Calu3 (cell line): Measurements from ENCODE around the gene SLC22A31. TPM values are rescaled to one million over a fixed set of nuclear protein-coding genes. Genes with fewer than 3 reads are reported as not detected.

ENCODE experiments used
- BruUV-seq: library from RNA; stranded (reverse); fragments of 400-500 nt; replicated peaks from 2 replicates; lab custom pipeline; 2021; lab: Mats Ljungman, UMichigan
- CTCF ChIA-PET: fragments of 300-600 bp; sonication (Branson Sonifier 250); formaldehyde crosslinking; loops from one replicate; lab custom pipeline; 2022; ENCODE audit warnings: antibody characterized with exemption; lab: Charles Lee
- DNase-seq: peaks from one replicate; pipeline ENCODE4 v3.0.0; 2022
- H3K27ac Mint-ChIP-seq: one replicate; pipeline ENCODE4 v1.8.0; 2022; ENCODE audit warnings: mixed read lengths; ENCODE audit not compliant: unreplicated experiment
- H3K27me3 Mint-ChIP-seq: one replicate; pipeline ENCODE4 v1.8.0; 2022; ENCODE audit warnings: mixed read lengths; ENCODE audit not compliant: unreplicated experiment
- H3K36me3 Mint-ChIP-seq: one replicate; pipeline ENCODE4 v1.8.0; 2022; ENCODE audit warnings: mild to moderate bottlenecking, moderate library complexity, mixed read lengths; ENCODE audit not compliant: insufficient read depth, unreplicated experiment
- H3K4me1 Mint-ChIP-seq: one replicate; pipeline ENCODE4 v1.8.0; 2022; ENCODE audit warnings: mild to moderate bottlenecking, low read depth, mixed read lengths; ENCODE audit not compliant: unreplicated experiment
- H3K4me3 Mint-ChIP-seq: one replicate; pipeline ENCODE4 v1.8.0; 2022; ENCODE audit warnings: mild to moderate bottlenecking, low read depth, moderate library complexity, mixed read lengths; ENCODE audit not compliant: unreplicated experiment
- H3K9me3 Mint-ChIP-seq: one replicate; pipeline ENCODE4 v1.8.0; 2022; ENCODE audit warnings: low read depth, mixed read lengths; ENCODE audit not compliant: unreplicated experiment
- CTCF ChIP-seq: fragments of 200-600 bp; IDR thresholded peaks from one replicate; pipeline ENCODE4 v1.8.0; 2022; ENCODE audit warnings: antibody characterized with exemption; ENCODE audit not compliant: unreplicated experiment
- intact Hi-C: fragments of 100-400 bp; cut with micrococcal nuclease; formaldehyde crosslinking; loops from one replicate; pipeline ENCODE4 v1.10.0; 2022; ENCODE audit not compliant: unreplicated experiment
- total RNA-seq: library from RNA; stranded (reverse); gene quantifications from 2 replicates; pipeline ENCODE4 v1.2.3, GENCODE V29; 2022

SLC22A31 gene
- total RNA-seq, 1 experiment from 2014 or later: 0.52 TPM

GRCh38 chr16:89230255-89230654, 29.9 kb upstream of the SLC22A31 start:
- intact Hi-C loops: no loop called here
- H3K4me1 Mint-ChIP-seq: no peaks in the 10 kb centered on the region
- no peak overlapping the region for H3K27ac Mint-ChIP-seq
- peaks cover 14% of the 10 kb centered on the region for H3K9me3 Mint-ChIP-seq
- CTCF ChIA-PET: no interaction called here
- DNase-seq: no peak
- no peak for TF ChIP-seq CTCF
- H3K27me3 Mint-ChIP-seq: no peaks in the 10 kb centered on the region
- no TSS peak for BruUV-seq
- H3K4me3 Mint-ChIP-seq: no peak overlapping the region
- peaks cover 47% of the 10 kb centered on the region for H3K36me3 Mint-ChIP-seq

GRCh38 chr16:89224665-89225064, 24.3 kb upstream of the SLC22A31 start:
- DNase-seq: no peak
- peaks cover 8% of the 10 kb centered on the region for H3K9me3 Mint-ChIP-seq
- no peaks in the 10 kb centered on the region for H3K27me3 Mint-ChIP-seq
- intact Hi-C loops: no loop called here
- no TSS peak for BruUV-seq
- H3K27ac Mint-ChIP-seq: no peak overlapping the region
- TF ChIP-seq CTCF: no peak
- CTCF ChIA-PET: interaction anchor here (0.6 kb wide), 1 partner anchor 65 kb away, joined by 3 read pairs; no protein-coding TSS in a partner anchor
- H3K36me3 Mint-ChIP-seq: peaks cover 51% of the 10 kb centered on the region
- no peaks in the 10 kb centered on the region for H3K4me1 Mint-ChIP-seq
- no peak overlapping the region for H3K4me3 Mint-ChIP-seq

- CTCF ChIA-PET: no interaction called here
- H3K36me3 Mint-ChIP-seq: peaks cover 50% of the 10 kb centered on the region
- intact Hi-C loops: no loop called here
- no peak overlapping the region for H3K27ac Mint-ChIP-seq
- H3K27me3 Mint-ChIP-seq: no peaks in the 10 kb centered on the region
- BruUV-seq: no TSS peak
- peaks cover 8% of the 10 kb centered on the region for H3K9me3 Mint-ChIP-seq
- no peak for DNase-seq
- peaks cover 8% of the 10 kb centered on the region for H3K4me1 Mint-ChIP-seq
- no peak overlapping the region for H3K4me3 Mint-ChIP-seq
- TF ChIP-seq CTCF: no peak
These were observed 22.6 kb upstream of the SLC22A31 start for GRCh38 chr16:89222931-89223330.

GRCh38 chr16:89221604-89222003, 21.3 kb upstream of the SLC22A31 start:
- CTCF ChIA-PET: no interaction called here
- no peak for DNase-seq
- no peaks in the 10 kb centered on the region for H3K27me3 Mint-ChIP-seq
- intact Hi-C loops: no loop called here
- H3K4me3 Mint-ChIP-seq: no peak overlapping the region
- H3K27ac Mint-ChIP-seq: no peak overlapping the region
- BruUV-seq: no TSS peak
- H3K9me3 Mint-ChIP-seq: peaks cover 5% of the 10 kb centered on the region
- no peak for TF ChIP-seq CTCF
- peaks cover 10% of the 10 kb centered on the region for H3K4me1 Mint-ChIP-seq
- H3K36me3 Mint-ChIP-seq: peaks cover 55% of the 10 kb centered on the region
